B cell (primary cell): ENCODE measurements around the gene LMLN.

Experiments
- CTCF ChIP-seq: fragments of 200-600 bp; IDR thresholded peaks from one replicate; pipeline ENCODE4 v1.8.0; 2022; ENCODE audit warnings: antibody characterized with exemption, mild to moderate bottlenecking
- EZH2 ChIP-seq: IDR thresholded peaks from 2 replicates; pipeline ENCODE4 v1.6.1; 2012; ENCODE audit warnings: borderline replicate concordance, low read depth, mild to moderate bottlenecking, moderate library complexity, low read length; ENCODE audit not compliant: insufficient read depth, poor library complexity, severe bottlenecking

- TF ChIP-seq CTCF (no peak), EZH2 (no peak)
Observed at GRCh38 chr3:197955892-197956477, 4.0 kb upstream of the LMLN start.
